ENCODE measurements around the gene GDF10. TPM values are rescaled to one million over a fixed set of nuclear protein-coding genes. Genes with fewer than 3 reads are reported as not detected.

The GDF10 gene
- total RNA-seq, 1 donor from 2014 or later: 0.49 TPM

- Mint-ChIP-seq H3K4me1 (peaks cover 5% of the 10 kb centered on the region), H3K4me3 (no peak overlapping the region), H3K27ac (no peak overlapping the region), H3K27me3 (peaks cover 14% of the 10 kb centered on the region), H3K36me3 (ENCODE audit: low read depth) (no peaks in the 10 kb centered on the region), H3K9me3 (no peaks in the 10 kb centered on the region)
- DNase-seq: no peak
- intact Hi-C loops (cut with micrococcal nuclease): no loop called here
Measured at GRCh38 chr10:47291682-47292081, 8.3 kb upstream of the GDF10 start.

GRCh38 chr10:47294057-47294456, 5.9 kb upstream of the GDF10 start:
- Mint-ChIP-seq H3K4me3 (no peak overlapping the region), H3K36me3 (ENCODE audit: low read depth) (no peaks in the 10 kb centered on the region), H3K27ac (no peak overlapping the region), H3K4me1 (no peaks in the 10 kb centered on the region), H3K27me3 (peaks cover 27% of the 10 kb centered on the region), H3K9me3 (no peaks in the 10 kb centered on the region)
- intact Hi-C loops (cut with micrococcal nuclease): no loop called here
- no peak for DNase-seq

DNA sequence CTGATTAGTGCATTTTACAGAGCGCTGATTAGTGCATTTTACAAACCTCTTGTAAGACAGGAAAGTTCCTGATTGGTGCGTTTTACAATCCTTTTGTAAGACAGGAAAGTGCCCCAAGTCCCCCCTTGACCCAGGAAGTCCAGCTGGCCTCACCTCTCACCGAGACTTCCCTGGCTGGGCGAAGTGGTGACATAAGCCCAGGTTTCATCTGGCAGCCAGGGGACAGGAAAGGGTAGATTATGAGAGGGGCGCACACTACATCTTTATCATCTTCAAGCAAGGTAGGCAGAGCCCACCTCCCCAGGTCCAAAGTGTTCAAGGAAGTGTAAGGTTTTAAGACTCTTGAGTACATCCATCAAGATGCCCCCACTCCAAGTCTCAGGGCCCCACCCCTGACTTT, 5.5 kb upstream of the GDF10 start:
- no peaks in the 10 kb centered on the region for H3K36me3 Mint-ChIP-seq (ENCODE audit: low read depth)
- no peaks in the 10 kb centered on the region for H3K4me1 Mint-ChIP-seq
- peaks cover 31% of the 10 kb centered on the region for H3K27me3 Mint-ChIP-seq
- H3K27ac Mint-ChIP-seq: no peak overlapping the region
- intact Hi-C loops (cut with micrococcal nuclease): no loop called here
- no peak for DNase-seq
- no peak overlapping the region for H3K4me3 Mint-ChIP-seq
- H3K9me3 Mint-ChIP-seq: no peaks in the 10 kb centered on the region

DNA sequence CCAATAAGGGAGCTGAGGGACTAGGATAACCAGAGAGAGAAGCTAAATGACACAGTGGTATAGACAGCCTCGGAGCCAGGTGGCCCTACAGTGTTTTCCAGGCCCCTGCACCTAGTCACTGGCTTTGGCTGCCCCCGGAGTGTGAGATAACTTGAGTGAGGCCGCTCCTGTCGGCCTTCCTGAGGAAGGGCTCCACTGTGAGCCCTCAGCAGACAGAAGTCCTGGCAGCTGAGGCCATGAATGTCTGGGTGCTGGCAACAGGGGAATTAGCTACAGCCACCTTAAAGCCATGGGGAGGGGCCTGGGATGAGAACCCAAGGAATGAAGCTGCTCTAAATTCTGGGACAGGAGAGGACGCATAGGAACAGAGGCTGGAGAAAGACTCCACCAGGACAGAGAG, 4.6 kb upstream of the GDF10 start:
- intact Hi-C loops (cut with micrococcal nuclease): no loop called here
- H3K27me3 Mint-ChIP-seq: peaks cover 34% of the 10 kb centered on the region
- no peak overlapping the region for H3K27ac Mint-ChIP-seq
- H3K4me3 Mint-ChIP-seq: no peak overlapping the region
- no peaks in the 10 kb centered on the region for H3K9me3 Mint-ChIP-seq
- no peaks in the 10 kb centered on the region for H3K4me1 Mint-ChIP-seq
- H3K36me3 Mint-ChIP-seq (ENCODE audit: low read depth): no peaks in the 10 kb centered on the region
- no peak for DNase-seq

- Mint-ChIP-seq H3K27me3 (peaks cover 38% of the 10 kb centered on the region), H3K27ac (no peak overlapping the region), H3K4me1 (peaks cover 3% of the 10 kb centered on the region), H3K9me3 (no peaks in the 10 kb centered on the region), H3K4me3 (no peak overlapping the region), H3K36me3 (ENCODE audit: low read depth) (peaks cover 3% of the 10 kb centered on the region)
- intact Hi-C loops (cut with micrococcal nuclease): no loop called here
- DNase-seq: no peak
Measured at GRCh38 chr10:47296156-47296894, 3.7 kb upstream of the GDF10 start.

- Mint-ChIP-seq H3K27me3 (peaks cover 42% of the 10 kb centered on the region), H3K27ac (no peak overlapping the region), H3K4me3 (no peak overlapping the region), H3K9me3 (no peaks in the 10 kb centered on the region), H3K4me1 (peaks cover 3% of the 10 kb centered on the region), H3K36me3 (ENCODE audit: low read depth) (peaks cover 3% of the 10 kb centered on the region)
- DNase-seq: no peak
- intact Hi-C loops (cut with micrococcal nuclease): no loop called here
Measured at GRCh38 chr10:47296941-47297340, 3.1 kb upstream of the GDF10 start.

DNA sequence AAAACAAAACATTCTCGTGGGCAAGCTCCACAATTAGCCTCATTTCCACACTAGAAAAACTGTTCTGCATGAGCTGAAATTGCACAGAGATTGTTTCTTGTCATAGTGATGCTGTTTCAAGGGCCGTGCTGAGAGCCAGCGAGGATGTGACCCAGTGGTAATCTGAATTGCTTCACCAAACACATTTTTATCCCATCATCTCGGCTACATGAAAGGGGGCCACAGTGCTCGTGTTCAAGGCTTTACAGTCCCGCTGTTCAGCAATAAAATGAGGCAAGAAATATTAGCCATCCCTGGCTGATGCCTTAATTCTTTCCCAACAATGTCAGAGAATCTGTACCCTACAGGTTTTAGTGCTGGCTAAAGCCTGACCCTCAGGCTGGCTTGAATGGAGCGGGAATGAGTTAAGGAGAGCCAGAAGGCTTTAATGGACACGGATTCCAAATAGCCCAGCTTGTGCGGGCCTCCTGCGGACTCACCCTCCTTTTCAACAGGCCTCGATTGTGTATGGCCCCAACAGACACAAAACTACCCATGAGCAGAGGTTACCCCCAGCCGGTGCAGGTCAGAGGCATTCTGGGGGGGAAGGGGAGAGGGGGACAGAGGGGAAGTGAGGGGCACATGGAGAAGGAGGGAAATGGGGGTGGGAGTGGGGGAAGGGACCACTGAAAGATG, 2.0 kb upstream of the GDF10 start:
- Mint-ChIP-seq H3K36me3 (ENCODE audit: low read depth) (peaks cover 3% of the 10 kb centered on the region), H3K4me1 (peaks cover 3% of the 10 kb centered on the region), H3K4me3 (no peak overlapping the region), H3K27ac (no peak overlapping the region), H3K9me3 (no peaks in the 10 kb centered on the region), H3K27me3 (peaks cover 46% of the 10 kb centered on the region)
- intact Hi-C loops (cut with micrococcal nuclease): no loop called here
- no peak for DNase-seq

GRCh38 chr10:47298715-47299114, 1.3 kb upstream of the GDF10 start:
- H3K27me3 Mint-ChIP-seq: peaks cover 48% of the 10 kb centered on the region

DNA sequence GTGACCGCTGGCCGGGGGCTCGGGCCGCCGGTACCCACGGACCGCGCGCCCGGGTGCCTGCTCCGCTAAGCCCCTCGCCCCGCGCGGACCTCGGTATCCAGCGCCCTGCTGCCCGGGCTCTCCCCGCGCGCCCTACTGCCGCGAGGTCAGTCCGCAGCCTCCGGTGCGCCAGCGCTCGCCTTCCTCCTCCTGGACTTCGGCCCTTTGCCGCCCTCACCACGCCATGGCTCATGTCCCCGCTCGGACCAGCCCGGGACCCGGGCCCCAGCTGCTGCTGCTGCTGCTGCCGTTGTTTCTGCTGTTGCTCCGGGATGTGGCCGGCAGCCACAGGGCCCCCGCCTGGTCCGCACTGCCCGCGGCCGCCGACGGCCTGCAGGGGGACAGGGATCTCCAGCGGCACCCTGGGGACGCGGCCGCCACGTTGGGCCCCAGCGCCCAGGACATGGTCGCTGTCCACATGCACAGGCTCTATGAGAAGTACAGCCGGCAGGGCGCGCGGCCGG, 483 bp downstream of the GDF10 start:
- peak overlapping the region; percentile 79 for H3K4me3 Mint-ChIP-seq
- H3K27ac Mint-ChIP-seq: no peak overlapping the region
- DNase-seq: no peak
- intact Hi-C loops (cut with micrococcal nuclease): no loop called here
- peaks cover 45% of the 10 kb centered on the region for H3K27me3 Mint-ChIP-seq
- H3K36me3 Mint-ChIP-seq (ENCODE audit: low read depth): peaks cover 3% of the 10 kb centered on the region
- H3K9me3 Mint-ChIP-seq: no peaks in the 10 kb centered on the region
- H3K4me1 Mint-ChIP-seq: peaks cover 3% of the 10 kb centered on the region

More at GRCh38 chr10:47298715-47299114, 1.3 kb upstream of the GDF10 start:
- Mint-ChIP-seq H3K36me3 (ENCODE audit: low read depth) (peaks cover 3% of the 10 kb centered on the region), H3K27ac (no peak overlapping the region), H3K4me1 (peaks cover 3% of the 10 kb centered on the region), H3K4me3 (no peak overlapping the region), H3K9me3 (no peaks in the 10 kb centered on the region)
- intact Hi-C loops (cut with micrococcal nuclease): no loop called here
- no peak for DNase-seq

DNA sequence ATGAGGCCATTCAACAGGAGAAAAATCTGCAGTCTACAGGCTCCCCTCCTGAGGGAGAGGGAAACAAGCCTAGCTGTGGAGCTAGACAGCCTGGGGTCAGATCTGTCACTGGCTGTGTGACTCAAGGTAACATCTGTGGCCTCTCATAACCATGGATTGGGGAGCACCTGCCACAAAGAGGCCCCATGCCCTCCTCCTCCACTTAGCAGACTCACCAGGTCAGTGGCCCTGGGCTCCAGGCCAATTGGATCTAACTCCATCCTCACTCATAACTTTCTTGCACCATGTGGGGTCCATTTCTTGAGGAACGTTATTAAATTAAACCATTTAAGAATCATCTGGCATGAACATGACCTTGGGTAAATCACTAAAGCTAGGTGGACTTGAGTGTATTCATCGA, 1.8 kb downstream of the GDF10 start:
- intact Hi-C loops (cut with micrococcal nuclease): no loop called here
- Mint-ChIP-seq H3K36me3 (ENCODE audit: low read depth) (peaks cover 3% of the 10 kb centered on the region), H3K9me3 (no peaks in the 10 kb centered on the region), H3K4me1 (peaks cover 3% of the 10 kb centered on the region), H3K27me3 (peaks cover 38% of the 10 kb centered on the region), H3K4me3 (no peak overlapping the region), H3K27ac (no peak overlapping the region)
- no peak for DNase-seq

DNA sequence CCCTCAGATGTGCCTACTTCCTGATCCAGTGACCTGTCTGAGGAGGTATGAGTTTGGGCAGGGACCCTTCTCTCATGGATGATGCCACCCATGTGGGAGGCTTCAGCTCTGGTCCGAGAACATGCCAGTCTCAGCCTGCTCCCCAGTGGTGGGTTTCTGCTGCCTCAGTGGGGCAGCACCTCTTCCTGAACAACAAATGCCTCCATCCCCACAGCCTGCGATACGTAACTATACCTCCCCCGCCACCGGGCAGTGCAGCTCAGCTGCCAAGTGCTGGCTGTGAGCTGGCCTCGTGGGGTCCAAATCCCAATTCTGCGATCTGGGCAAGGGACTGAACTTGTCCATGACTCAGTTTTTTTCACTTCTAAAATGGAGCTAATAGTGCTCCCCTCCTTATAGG, 3.1 kb downstream of the GDF10 start:
- Mint-ChIP-seq H3K27ac (no peak overlapping the region), H3K4me1 (peaks cover 3% of the 10 kb centered on the region), H3K9me3 (no peaks in the 10 kb centered on the region), H3K27me3 (peaks cover 31% of the 10 kb centered on the region), H3K4me3 (no peak overlapping the region), H3K36me3 (ENCODE audit: low read depth) (peaks cover 3% of the 10 kb centered on the region)
- DNase-seq: no peak
- intact Hi-C loops (cut with micrococcal nuclease): no loop called here

DNA sequence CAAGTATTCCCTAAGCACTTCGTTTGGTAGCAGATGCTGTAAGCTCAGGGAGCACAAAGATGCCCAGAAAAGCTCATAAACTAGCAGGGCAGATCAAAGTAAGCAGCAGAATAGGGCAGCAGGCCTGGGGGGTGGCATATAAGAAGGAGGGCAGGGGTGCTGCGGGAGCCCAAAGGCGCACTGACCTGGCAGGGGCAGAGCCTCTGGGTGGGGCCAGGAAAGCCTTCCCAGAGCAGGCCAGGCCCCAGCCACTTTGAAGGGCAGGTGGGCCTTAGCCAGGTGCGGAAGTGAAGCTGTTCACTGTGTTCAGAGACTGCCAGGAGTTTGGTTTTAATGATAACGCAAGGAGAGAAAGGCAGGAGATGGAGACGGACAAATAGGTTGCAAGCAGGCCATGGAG, 3.9 kb downstream of the GDF10 start:
- no peak overlapping the region for H3K4me3 Mint-ChIP-seq
- peaks cover 27% of the 10 kb centered on the region for H3K27me3 Mint-ChIP-seq
- DNase-seq: no peak
- intact Hi-C loops (cut with micrococcal nuclease): no loop called here
- no peak overlapping the region for H3K27ac Mint-ChIP-seq
- peaks cover 3% of the 10 kb centered on the region for H3K36me3 Mint-ChIP-seq (ENCODE audit: low read depth)
- H3K4me1 Mint-ChIP-seq: peaks cover 3% of the 10 kb centered on the region
- H3K9me3 Mint-ChIP-seq: no peaks in the 10 kb centered on the region

GRCh38 chr10:47305566-47305965, 5.6 kb downstream of the GDF10 start:
- Mint-ChIP-seq H3K27me3 (peaks cover 20% of the 10 kb centered on the region), H3K9me3 (no peaks in the 10 kb centered on the region), H3K4me1 (peaks cover 3% of the 10 kb centered on the region), H3K4me3 (no peak overlapping the region), H3K36me3 (ENCODE audit: low read depth) (peaks cover 3% of the 10 kb centered on the region), H3K27ac (no peak overlapping the region)
- intact Hi-C loops (cut with micrococcal nuclease): no loop called here
- no peak for DNase-seq

DNA sequence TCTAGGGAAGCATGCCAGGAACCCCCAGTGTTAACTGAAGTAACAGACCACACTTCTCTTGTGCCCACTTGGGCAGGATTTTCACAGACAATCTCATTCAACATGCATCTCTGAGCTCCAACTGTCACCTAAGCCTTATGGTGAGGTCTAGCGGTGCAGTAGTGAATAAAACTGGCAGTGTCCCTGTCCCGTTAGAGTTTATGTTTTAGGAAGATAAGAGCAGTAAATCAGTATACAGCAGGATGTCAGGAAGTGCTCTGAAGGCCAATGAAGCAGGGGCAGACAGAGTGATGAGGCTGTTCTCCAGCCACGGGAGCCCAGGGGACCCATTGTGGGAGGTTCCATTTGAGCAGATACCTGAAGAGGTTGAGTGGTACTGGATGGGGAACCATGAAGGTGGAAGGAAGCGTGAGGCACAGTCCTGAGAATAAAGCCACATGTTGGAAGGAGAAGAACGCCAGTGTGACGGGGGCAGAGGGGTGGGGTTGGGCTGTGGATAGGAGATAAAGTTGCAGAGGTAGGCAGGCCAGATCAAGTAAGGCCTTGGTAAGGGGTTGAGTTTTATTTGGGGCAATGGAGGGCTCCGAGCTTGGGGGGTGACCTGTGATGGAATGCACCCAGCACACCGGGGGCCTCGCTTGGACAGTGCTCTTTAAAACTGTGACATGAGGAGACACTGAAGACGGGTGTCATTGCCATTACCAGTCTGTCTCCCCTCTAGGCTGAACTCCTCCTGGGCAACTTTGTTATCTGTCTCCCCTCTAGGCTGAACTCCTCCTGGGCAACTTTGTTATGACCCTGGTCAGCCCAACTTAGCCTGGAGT, 6.6 kb downstream of the GDF10 start:
- Mint-ChIP-seq H3K27me3 (peaks cover 12% of the 10 kb centered on the region), H3K36me3 (ENCODE audit: low read depth) (no peaks in the 10 kb centered on the region), H3K4me3 (no peak overlapping the region), H3K4me1 (peaks cover 8% of the 10 kb centered on the region), H3K27ac (no peak overlapping the region), H3K9me3 (no peaks in the 10 kb centered on the region)
- intact Hi-C loops (cut with micrococcal nuclease): no loop called here
- DNase-seq: no peak

Measured in activated CD4-positive, alpha-beta T cell treated with anti-CD3 and anti-CD28 coated beads, Interleukin-2, amount 10 ng/mL, durations not matched to agents 24 days and 14 days (primary cell).